Measurements from ENCODE around the gene CATSPERD. TPM values are rescaled to one million over a fixed set of nuclear protein-coding genes. Genes with fewer than 3 reads are reported as not detected.

Gene CATSPERD
- total and polyA plus RNA-seq, 9 of the 15 experiments (the other 6 are each of a cell fraction or from before 2014, with no cell fraction given), result not detected

GRCh38 chr19:5801796-5802619 is 81.6 kb downstream of the CATSPERD start (continued):
- TF ChIP-seq ZNF717 (CRISPR knock-in tag; IDR thresholded peaks at IDR 0.05), result no peak
- TF ChIP-seq THRAP3 (IDR thresholded peaks at IDR 0.05; ENCODE audit: borderline replicate concordance), result no peak
- no peak for TF ChIP-seq ZNF174 (CRISPR knock-in tag; IDR thresholded peaks at IDR 0.05)
- TF ChIP-seq POLR2H (tag; IDR thresholded peaks at IDR 0.05; ENCODE audit: low read depth), result no peak
- TF ChIP-seq, protein P1, sequence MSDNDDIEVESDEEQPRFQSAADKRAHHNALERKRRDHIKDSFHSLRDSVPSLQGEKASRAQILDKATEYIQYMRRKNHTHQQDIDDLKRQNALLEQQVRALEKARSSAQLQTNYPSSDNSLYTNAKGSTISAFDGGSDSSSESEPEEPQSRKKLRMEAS (CRISPR knock-in tag; IDR thresholded peaks at IDR 0.05), result peak; percentile 73
- no peak for TF ChIP-seq RBM34 (IDR thresholded peaks at IDR 0.05; ENCODE audit: borderline replicate concordance, insufficient read depth, low read length)
- no peak for TF ChIP-seq STAT5B (CRISPR knock-in tag; IDR thresholded peaks at IDR 0.05)
- no peak for TF ChIP-seq ZSCAN32 (CRISPR knock-in tag; IDR thresholded peaks at IDR 0.05)
- TF ChIP-seq, protein P2, sequence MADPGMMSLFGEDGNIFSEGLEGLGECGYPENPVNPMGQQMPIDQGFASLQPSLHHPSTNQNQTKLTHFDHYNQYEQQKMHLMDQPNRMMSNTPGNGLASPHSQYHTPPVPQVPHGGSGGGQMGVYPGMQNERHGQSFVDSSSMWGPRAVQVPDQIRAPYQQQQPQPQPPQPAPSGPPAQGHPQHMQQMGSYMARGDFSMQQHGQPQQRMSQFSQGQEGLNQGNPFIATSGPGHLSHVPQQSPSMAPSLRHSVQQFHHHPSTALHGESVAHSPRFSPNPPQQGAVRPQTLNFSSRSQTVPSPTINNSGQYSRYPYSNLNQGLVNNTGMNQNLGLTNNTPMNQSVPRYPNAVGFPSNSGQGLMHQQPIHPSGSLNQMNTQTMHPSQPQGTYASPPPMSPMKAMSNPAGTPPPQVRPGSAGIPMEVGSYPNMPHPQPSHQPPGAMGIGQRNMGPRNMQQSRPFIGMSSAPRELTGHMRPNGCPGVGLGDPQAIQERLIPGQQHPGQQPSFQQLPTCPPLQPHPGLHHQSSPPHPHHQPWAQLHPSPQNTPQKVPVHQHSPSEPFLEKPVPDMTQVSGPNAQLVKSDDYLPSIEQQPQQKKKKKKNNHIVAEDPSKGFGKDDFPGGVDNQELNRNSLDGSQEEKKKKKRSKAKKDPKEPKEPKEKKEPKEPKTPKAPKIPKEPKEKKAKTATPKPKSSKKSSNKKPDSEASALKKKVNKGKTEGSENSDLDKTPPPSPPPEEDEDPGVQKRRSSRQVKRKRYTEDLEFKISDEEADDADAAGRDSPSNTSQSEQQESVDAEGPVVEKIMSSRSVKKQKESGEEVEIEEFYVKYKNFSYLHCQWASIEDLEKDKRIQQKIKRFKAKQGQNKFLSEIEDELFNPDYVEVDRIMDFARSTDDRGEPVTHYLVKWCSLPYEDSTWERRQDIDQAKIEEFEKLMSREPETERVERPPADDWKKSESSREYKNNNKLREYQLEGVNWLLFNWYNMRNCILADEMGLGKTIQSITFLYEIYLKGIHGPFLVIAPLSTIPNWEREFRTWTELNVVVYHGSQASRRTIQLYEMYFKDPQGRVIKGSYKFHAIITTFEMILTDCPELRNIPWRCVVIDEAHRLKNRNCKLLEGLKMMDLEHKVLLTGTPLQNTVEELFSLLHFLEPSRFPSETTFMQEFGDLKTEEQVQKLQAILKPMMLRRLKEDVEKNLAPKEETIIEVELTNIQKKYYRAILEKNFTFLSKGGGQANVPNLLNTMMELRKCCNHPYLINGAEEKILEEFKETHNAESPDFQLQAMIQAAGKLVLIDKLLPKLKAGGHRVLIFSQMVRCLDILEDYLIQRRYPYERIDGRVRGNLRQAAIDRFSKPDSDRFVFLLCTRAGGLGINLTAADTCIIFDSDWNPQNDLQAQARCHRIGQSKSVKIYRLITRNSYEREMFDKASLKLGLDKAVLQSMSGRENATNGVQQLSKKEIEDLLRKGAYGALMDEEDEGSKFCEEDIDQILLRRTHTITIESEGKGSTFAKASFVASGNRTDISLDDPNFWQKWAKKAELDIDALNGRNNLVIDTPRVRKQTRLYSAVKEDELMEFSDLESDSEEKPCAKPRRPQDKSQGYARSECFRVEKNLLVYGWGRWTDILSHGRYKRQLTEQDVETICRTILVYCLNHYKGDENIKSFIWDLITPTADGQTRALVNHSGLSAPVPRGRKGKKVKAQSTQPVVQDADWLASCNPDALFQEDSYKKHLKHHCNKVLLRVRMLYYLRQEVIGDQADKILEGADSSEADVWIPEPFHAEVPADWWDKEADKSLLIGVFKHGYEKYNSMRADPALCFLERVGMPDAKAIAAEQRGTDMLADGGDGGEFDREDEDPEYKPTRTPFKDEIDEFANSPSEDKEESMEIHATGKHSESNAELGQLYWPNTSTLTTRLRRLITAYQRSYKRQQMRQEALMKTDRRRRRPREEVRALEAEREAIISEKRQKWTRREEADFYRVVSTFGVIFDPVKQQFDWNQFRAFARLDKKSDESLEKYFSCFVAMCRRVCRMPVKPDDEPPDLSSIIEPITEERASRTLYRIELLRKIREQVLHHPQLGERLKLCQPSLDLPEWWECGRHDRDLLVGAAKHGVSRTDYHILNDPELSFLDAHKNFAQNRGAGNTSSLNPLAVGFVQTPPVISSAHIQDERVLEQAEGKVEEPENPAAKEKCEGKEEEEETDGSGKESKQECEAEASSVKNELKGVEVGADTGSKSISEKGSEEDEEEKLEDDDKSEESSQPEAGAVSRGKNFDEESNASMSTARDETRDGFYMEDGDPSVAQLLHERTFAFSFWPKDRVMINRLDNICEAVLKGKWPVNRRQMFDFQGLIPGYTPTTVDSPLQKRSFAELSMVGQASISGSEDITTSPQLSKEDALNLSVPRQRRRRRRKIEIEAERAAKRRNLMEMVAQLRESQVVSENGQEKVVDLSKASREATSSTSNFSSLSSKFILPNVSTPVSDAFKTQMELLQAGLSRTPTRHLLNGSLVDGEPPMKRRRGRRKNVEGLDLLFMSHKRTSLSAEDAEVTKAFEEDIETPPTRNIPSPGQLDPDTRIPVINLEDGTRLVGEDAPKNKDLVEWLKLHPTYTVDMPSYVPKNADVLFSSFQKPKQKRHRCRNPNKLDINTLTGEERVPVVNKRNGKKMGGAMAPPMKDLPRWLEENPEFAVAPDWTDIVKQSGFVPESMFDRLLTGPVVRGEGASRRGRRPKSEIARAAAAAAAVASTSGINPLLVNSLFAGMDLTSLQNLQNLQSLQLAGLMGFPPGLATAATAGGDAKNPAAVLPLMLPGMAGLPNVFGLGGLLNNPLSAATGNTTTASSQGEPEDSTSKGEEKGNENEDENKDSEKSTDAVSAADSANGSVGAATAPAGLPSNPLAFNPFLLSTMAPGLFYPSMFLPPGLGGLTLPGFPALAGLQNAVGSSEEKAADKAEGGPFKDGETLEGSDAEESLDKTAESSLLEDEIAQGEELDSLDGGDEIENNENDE (IDR thresholded peaks at IDR 0.05; ENCODE audit: low read depth, low read length), result no peak
- no peak for TF ChIP-seq GABPB1 (CRISPR knock-in tag; IDR thresholded peaks at IDR 0.05)
- TF ChIP-seq, protein P3, sequence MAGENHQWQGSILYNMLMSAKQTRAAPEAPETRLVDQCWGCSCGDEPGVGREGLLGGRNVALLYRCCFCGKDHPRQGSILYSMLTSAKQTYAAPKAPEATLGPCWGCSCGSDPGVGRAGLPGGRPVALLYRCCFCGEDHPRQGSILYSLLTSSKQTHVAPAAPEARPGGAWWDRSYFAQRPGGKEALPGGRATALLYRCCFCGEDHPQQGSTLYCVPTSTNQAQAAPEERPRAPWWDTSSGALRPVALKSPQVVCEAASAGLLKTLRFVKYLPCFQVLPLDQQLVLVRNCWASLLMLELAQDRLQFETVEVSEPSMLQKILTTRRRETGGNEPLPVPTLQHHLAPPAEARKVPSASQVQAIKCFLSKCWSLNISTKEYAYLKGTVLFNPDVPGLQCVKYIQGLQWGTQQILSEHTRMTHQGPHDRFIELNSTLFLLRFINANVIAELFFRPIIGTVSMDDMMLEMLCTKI (IDR thresholded peaks at IDR 0.05; ENCODE audit: partially characterized antibody), result no peak
- no peak for TF ChIP-seq MEF2D (tag; conservative IDR thresholded peaks at IDR 0.05; ENCODE audit: low read depth)

Data from K562 (cell line).